ENCODE measurements around the gene DTX2.
"Not testable (repeated sequence)": the region's sequence is repeated elsewhere in the genome, so short reads cannot be mapped to it uniquely, and the experiment has no call there.

Gene DTX2

GRCh38 chr7:76495717-76496116, 34.2 kb downstream of the DTX2 start:
- not testable (repeated sequence) for DNase-seq

- not testable (repeated sequence) for DNase-seq
These were observed 36.5 kb downstream of the DTX2 start for GRCh38 chr7:76497918-76498582.

DNA sequence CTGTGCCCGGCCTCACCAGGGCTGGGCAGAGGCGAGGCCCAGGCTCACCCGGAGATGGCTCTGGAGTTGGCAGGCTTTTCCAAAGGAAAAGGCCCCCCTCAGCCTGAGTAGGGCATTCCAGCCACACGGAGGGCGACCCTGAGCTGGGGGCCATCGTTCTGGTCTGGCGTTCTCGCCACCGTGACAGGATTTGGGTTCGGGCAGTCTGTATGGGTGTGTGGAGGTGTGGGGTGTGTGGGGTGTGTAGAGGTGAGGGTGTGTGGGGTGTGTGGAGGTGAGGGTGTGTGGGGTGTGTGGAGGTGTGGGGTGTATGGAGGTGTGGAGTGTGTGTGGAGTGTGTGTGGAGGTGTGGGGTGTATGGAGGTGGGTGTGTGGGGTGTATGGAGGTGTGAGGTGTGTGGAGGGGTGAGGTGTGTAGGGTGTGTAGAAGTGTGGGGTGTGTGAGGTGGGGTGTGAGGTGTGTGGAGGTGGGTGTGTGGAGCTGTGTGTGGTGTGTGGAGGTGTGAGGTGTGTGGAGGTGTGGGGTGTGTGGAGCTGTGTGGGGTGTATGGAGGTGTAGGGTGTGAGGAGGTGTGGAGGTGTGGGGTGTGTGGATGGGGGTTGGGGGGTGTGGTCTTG, 37.2 kb downstream of the DTX2 start:
- DNase-seq: not testable (repeated sequence)

GRCh38 chr7:76499201-76499923, 37.9 kb downstream of the DTX2 start:
- DNase-seq: not testable (repeated sequence)

DNA sequence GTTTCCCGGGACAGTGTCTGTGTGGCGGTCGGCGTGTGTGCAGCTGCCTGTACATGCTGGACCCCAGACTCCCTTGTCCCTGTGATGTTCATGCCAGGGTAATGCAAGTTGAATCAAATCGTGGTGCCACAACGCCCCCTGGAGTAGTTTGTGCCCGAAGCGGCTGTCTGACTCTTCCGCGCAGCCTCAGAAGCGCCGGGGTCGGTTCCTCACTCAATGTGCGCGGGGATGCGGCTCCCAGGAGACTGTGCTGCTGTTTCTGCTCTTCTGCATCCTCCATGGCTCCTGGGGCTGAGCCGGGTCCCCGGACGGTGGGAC, 38.4 kb downstream of the DTX2 start:
- DNase-seq: not testable (repeated sequence)

- DNase-seq: not testable (repeated sequence)
These were observed 40.7 kb downstream of the DTX2 start for GRCh38 chr7:76502224-76502623.

DNA sequence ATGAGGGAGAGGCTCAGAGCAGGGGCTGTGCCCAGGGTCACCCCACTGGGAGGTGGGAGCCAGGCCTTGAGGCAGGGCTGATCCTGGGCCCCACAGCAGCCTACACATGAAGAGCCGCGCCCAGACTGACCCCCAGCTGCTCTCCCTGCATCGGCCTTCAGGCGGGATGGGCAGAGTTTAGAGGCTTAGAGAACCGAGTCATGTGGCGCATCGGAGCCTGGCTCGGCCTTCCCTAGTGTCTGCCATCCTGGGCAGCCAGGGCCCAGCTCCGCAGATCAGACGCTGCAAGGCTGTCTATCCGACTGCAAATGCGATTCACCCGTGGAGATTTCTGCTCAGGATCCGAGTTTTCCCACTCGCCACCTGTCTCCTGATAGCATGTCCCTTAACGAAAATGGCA, 41.3 kb downstream of the DTX2 start:
- not testable (repeated sequence) for DNase-seq

GRCh38 chr7:76503244-76503643, 41.7 kb downstream of the DTX2 start:
- DNase-seq: not testable (repeated sequence)

DNA sequence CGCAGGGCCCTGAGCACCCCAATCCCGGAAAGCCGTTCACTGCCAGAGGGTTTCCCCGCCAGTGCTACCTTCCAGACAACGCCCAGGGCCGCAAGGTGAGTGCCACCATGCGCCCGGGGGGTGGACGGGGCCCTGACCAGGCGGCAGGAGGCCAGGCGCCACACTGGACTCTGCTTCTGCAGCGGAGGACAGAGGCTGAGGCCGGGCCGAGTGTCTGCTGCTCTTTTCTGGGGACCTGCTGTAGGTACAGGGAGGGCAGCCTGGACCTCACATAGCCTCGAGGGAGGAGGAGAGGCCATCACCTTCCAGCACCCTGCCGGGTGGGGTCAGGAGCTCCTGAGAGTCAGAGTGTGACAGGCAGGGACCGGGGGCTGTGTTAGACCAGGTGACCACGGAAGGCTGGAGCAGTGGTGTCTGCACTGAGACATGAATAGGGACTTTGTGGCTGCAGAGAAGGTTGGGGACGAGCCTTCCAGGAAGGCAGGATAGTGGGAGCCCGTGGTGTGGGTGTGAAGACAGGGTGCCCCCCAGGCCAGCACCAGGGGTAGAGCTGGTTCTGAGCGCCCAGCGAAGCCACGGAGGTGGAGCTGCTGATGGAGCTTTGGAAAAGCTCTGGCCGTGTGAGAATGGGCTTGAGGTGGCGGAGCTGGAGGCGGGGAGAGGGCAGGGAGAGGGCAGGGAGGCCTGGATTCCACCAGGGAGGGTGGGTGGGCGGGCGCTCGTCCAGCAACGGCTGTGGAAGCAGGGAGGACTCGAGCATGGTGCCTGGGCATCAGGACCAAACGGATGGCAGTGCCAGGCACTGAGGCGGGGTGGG, 43.0 kb downstream of the DTX2 start:
- DNase-seq: not testable (repeated sequence)

DNA sequence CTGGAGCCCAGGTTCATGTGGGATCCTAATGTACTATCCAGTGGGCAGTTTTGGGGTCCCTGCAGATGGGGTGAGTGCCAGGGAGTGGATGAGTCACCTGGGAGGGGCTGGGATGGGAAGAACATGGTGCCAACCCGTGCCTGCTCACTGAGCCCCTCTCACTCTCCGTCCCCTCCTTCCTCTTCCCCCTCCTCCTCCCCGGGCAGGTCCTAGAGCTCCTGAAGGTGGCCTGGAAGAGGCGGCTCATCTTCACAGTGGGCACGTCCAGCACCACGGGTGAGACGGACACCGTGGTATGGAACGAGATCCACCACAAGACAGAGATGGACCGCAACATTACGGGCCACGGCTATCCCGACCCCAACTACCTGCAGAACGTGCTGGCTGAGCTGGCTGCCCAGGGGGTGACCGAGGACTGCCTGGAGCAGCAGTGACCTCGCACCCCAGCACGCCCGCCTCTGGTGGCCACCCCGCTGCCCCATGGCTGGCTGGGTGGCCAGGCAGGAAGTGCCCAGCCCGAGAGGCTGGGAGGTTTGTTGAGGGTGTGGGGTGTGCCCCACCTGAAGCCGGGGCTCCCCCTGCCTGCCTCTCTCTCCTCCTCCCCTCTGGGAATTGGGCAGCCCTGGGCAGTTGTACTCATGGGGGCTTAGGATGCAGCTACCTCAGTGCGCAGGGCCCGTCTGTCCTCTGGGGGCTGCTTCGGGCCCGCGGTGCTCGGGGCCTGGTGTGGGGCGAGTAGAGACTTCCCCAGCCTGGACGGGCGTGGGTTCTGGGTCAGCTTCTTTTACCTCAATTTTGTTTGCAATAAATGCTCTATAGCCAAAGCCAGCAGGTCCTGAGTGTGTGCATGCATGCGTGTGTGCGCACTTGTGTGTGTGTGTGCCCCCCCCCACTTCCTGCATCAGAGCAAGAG, 43.9 kb downstream of the DTX2 start:
- no peak for DNase-seq

DNA sequence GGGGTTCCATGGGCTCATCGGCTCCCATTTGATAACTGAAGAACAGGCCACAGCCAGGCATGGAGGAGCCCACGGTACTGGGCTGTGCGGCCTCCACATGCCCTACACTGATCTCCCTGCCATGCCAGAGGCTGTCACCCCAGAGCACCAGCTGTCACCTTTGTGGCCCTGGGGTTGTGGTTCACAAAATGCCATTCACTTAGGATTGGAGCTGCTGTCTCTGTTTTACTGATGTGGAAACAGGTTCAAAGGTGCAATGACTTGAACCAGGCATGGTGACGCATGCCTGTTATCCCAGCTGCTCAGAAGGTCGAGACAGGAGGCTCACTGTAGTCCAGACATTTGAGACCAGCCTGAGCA, 44.6 kb downstream of the DTX2 start:
- no peak for DNase-seq

DNA sequence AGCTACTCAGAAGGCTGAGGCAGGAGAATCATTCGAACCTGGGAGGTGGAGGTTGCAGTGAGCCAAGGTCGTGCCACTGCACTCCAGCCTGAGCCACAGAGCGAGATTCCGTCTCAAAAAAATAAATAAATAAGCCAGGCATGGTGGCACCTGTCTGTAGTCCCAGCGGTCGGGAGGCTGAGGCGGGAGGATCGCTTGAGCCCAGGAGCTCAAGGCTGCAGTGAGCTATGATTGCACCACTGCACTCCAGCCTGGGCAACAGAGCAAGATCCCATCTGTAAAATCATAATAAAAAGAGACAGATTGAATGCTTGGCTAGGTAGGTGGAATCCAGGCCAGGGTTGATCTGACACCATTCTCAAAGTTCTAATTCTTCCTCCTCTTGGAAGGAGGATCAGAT, 45.1 kb downstream of the DTX2 start:
- not testable (repeated sequence) for DNase-seq

DNA sequence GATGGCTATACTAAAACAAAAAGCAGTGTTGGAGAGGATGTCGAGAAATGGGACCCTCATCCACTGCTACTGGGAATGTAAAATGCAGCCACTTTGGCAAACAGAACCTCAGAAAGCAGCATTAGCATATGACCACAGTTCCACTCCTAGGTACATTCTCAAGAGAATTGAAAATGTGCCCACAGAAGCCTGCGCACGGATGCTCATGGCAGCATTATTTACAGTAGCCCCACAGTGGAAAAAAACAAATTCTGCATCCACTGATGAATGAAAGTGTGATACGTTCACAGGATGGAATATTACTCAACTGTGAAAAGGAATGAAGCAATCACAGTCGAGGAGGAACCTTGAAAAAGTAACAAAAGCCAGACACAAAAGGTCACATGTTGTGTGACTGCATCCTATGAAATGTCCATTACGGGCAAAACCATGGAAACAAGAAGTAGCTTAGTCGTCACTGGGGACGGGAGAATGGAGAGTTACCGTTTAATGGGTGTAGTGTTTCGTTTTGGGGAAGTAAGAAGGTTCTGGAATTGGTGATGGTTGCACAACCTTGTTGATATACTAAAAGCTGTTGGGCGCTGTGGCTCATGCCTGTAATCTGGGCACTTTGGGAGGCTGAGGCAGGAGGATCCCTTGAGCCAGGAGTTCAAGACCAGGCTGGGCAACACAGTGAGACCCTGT, 46.4 kb downstream of the DTX2 start:
- DNase-seq: peak; percentile 99

GRCh38 chr7:76509931-76510877, 48.7 kb downstream of the DTX2 start, which contains the start of gene UPK3B:
Gene UPK3B, plus strand, starts transcription at chr7:76510552. Its CDS starts 101 bp downstream, at chr7:76510653.
- no peak for DNase-seq

DNA sequence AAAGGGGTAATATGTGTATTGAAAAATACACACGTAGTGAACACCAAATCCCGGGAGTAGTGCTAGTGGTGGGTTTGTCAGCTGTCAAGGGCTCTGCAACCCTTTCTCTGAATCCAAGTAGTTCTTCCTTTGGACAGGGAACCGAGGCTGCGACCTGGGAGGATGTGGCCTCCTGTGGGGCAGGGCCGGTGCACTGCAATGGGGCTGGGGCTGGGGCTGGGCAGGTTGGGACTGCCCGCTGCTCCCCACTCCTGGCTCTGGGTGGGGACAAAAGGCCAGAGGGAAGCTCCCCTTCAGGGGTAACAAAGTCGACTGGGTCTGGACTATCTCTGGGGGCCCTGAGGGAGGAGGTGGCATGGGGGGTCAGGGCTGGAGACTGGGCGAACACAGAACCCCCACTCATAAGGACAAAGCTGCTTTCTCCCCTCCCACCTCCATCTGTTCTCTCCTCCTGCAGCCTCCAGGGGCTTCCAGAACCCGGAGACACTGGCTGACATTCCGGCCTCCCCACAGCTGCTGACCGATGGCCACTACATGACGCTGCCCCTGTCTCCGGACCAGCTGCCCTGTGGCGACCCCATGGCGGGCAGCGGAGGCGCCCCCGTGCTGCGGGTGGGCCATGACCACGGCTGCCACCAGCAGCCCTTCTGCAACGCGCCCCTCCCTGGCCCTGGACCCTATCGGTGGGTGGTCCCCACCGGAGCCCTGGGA, 49.8 kb downstream of the DTX2 start:
- DNase-seq: not testable (repeated sequence)

- not testable (repeated sequence) for DNase-seq
These were observed 50.7 kb downstream of the DTX2 start for GRCh38 chr7:76511911-76512885.

- DNase-seq: no peak
These were observed 51.7 kb downstream of the DTX2 start for GRCh38 chr7:76512941-76513816.
